ENCODE data around the gene ZNF507.

Gene ZNF507

DNA sequence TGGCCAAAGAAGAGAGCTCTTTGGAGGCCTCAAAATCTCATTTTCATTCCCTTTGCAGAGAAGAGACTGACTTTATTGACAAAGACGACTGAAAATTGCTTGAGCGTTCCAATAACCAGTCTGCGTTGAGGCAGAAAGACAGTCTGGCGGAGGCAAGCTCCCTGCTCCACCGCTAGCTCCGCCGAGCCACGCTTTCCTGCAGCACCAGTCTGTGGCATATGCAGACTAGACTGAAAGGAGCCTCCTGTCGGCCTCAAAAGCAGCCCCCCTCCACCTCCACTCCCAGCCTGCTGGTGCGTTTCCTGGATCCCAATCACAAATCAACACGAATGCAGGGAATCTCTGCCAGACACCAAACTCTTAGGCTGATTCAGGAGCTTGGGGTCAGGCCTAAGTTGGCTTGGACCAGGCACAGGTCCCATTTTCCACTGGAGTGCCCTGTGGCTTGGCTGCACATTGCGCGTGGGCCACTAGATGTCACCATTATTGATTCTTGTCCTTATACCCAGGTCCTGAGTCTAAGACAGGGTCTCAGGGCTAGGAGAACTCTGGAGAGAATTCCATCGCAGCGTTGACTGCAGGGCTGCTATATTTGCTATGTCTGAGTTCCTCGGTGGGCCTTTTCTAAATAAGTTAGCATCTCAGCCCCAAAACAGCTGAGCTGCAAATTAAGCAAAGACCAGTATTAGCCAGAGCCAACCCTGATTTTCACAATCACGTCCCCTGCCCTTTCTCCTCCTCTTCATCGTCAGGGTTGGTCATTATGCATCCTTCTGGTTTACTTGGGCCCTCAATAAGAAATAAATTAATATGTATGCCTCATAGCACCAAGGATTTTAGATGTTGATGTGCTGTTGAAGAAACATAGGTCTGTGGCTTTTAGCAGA, 5.2 kb upstream of the ZNF507 start:
- DNase-seq = peak; percentile 54

DNA sequence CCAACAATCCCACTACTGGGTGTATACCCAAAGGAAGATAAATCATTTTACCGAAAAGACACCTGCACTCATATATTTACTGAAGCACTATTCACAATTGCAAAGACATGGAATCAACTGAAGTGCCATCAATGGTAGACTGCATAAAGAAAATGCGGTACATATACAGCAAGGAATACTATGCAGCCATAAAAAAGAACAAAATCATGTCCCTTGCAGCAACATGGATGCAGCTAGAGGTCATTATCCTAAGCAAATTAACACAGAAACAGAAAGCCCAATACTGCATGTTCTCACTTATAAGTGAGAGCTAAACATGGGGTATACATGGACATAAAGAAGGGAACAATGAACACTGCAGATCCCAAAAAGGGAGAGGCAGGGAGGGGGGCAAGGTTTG, 2.7 kb upstream of the ZNF507 start:
- no peak for DNase-seq

DNA sequence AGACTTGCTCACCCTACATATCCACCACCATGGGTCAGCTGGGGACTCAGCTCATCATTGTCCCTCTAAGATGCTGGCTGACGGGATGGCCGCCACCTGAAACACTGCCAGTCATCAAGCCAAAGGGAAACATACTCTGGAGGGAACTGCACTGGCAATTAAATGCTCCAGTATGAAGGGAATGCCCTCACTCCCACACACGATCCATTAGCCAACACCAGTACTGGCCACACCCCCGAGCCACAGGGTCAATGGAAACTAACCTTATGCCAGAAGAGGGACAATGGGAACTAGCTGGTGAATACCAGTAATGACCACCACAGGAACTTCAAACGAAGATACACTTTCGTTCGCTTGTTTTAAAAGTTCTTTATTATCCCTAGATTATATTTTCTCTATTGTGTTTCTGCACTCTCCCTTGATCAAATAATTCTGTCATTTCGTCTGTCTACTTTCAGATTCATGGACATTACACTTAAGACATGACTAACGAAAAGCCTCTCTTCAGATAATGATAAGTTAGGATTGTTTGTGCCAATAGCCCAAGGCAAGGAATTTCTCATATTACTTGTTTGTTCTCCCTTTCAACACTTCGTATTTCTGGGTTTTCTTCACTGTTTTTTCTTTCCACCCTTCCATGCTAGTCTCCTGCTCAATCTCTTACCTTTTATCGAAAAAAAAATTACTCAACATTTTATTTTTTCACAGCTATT, 1.7 kb upstream of the ZNF507 start:
- peak; percentile 65 for DNase-seq

DNA sequence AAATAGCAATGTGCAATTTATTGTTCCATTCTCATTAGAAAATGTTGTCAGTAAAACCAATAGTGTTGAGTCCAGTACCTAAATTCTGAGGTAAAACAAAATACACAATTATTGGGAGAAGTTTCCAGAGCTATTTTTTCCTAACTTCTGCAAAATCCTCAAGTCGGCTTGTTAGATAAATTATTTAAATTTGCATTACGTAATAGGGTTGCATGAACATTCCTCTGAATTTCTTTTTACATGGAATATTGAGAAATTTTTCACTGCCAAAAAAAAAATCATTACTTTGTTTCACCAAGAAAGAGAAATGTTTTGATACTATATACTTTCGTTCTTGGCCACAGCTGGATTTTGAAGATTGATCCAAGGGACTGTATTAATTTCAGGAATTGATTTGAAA, 1.5 kb downstream of the ZNF507 start:
- no peak for DNase-seq

DNA sequence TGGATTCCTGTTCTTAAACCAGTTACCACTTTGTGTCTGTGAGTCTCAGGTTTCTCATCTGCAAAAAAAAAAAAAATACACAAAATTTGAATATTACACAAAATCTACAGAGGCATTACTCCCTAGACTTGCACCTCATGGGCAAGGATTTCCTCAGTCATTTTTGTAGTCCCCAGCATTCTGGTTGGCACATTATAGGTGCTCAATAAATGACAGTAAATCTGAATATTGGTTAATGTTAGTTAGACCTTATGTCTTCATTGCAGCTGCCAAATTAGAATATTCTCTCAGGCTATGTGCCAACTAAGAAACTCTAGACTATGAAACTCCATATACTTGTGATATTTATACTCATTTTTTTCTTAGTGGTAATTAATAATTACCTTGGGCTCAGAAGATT, 2.2 kb downstream of the ZNF507 start:
- DNase-seq = no peak

DNA sequence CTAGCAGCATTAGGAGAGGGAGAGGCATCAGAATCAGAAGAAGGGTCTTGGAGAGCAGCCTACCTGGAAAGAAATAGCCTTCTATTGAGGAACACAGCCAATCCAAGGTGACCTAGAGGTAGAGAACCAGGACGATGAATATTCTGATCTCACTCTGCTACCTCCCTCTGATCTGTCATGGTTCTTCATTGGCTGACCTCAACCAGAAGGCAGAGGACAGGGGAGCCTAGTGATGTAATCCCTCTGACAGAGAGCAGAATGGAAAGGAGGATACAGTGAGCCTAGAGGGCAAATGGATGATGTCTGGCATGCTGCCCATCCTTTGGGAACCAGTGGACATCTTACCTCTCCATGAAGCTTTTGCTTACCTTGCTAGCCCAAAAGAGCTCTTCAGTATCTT, 3.6 kb downstream of the ZNF507 start:
- DNase-seq = no peak

DNA sequence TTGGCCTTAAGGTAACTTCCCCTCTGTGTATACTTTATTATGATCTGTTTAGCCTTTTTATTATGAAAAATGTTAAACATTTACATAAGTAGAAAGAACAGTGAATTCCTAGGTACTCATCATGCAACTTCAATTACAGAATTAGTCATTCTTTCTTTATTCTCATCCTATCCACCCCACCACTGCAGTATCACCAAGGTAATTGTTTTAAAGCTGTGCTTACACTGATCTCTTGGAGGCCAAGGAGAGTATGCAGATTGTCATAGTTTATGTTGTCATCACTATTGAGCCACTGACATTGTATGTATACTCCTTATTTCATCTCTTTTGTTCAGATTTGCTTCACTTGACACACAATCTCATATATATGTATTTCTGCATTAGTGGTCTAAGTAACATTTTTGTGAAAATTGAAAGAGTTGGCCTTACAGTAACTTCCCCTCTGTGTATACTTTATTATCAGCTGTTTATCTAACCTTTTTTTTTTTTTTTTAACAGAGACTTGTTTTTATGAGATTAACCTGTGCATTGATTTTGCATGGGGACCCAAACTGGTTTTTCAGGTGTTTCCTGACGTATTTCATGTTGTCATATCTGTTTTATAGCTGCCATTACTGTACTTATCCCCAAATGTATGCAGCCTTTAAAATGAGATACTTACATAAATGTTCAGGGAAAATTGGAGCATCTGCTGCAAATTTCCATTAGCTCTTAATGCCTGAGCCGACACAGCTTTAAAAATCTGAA, 4.5 kb downstream of the ZNF507 start:
- no peak for DNase-seq

DNA sequence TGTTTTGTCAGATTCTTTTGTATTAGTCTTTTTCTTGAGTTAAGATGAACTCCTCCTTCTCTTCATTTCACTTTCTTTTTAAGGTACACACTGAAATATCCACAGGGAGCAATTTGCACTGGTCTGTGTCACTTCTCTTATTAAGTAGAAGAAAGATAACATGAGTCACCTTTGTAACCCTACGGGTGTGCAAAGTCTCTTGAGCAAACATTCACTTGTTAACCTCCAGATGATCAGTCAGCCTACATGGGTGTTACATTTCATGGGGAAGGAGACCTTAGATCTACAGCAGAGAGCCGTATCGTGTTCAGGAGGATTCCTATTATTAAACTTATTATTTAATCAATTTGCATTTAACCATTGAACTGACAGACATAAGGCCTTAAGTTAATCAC, 5.1 kb downstream of the ZNF507 start:
- DNase-seq = peak; percentile 24

DNA sequence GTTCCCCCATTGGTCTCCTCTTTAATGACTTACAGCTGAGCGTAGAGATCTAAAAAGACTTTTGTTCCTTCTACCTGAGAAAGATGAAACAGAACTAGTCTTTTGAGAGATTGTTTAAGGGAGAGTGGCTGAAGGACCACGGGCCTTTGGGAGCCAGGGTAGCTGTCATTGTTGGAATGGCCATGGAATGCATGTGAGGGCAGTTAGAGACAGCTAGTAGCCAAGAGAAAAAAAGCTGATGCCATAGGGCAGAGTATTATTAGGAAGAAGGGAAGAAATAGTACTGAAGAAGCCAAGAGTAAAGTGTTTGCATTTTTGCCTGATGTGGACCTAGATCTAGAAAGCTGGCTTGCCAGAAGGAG, 5.6 kb downstream of the ZNF507 start:
- DNase-seq = no peak

DNA sequence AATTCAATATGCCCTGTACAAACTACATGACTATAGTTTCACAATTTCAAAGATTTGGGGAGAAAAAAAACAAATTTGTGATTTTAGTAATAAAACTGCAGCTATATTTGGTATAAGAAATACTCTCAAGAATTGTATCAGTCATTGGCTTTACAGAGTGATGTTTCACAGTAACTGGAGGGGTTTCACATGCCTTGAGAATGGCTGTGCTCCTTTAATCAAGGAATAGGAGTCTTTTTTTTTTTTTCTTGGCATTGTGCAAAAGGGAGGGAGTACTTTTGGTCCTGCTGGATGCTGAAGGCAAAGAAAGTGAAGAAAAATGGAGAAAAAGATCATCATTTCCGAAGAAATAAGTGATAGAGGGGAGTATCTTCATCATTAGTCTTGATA, 6.8 kb downstream of the ZNF507 start:
- no peak for DNase-seq

DNA sequence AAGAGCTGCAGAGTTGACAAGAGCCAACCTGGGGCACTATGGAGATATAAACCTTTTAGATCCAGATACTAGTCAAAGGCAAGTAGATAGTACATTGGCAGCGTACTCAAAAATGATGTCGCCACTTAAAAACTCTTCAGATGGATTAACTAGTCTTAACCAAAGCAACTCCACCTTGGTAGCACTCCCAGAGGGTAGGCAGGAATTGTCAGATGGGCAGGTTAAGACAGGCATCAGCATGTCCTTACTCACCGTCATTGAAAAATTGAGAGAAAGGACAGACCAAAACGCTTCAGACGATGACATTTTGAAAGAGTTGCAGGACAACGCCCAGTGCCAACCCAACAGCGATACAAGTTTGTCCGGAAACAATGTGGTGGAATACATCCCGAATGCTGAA, 8.9 kb downstream of the ZNF507 start:
- DNase-seq = no peak

DNA sequence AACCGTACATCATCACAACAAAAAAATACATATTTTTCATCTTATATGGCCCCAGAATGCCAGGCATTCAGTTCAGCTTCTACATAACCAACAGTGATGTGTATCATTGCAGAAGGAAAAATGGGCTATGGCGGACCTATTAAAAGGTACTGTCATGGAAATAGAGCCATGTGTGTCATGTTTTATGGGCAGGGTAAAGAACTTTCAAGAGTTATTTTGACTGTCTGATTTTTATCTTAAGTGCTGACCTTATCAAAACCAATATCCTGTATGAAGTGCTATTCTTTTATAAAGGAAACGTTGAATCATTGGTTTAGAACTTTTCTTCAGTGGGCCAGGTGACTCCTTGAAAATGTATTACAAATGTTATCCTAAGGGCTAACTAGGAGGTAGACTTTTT, 9.9 kb downstream of the ZNF507 start:
- DNase-seq = no peak

DNA sequence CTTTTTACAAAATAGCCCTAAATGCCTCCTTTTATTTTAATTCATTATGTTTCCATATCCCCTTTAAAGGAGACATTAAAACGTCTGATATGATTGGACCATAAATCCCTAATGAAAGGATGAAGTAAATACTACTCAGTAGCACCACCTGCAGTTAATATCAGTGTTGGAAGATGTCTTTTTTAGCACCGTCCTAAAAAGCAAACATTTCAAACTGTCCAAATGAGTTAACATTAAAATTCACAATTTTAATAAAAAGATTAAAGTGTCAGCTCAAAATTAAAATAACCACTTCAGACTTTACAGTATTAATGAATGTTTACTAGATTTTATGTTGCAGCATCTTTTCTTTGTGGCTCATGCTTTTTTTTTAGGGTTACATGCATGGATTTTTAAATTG, 12.3 kb downstream of the ZNF507 start:
- DNase-seq = peak; percentile 18

DNA sequence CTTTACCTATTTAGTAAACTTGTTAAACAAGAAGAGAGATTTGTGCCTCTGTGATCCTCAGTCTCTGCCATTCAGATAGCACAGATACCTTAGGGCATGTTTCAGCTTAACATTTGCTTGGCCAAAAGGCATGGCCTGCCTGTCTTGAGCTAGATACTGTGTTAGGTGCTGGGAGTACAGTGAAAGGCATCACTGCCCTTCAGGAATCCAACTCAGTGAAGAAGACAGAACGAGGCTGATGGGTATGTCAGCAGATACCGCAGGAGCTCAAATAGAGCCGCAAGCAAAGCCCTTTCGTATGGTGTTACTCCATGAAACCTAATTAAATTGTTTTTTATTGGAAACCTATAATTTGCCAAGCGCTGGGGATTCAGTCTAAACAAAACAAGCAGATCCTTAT, 12.9 kb downstream of the ZNF507 start:
- DNase-seq = no peak

DNA sequence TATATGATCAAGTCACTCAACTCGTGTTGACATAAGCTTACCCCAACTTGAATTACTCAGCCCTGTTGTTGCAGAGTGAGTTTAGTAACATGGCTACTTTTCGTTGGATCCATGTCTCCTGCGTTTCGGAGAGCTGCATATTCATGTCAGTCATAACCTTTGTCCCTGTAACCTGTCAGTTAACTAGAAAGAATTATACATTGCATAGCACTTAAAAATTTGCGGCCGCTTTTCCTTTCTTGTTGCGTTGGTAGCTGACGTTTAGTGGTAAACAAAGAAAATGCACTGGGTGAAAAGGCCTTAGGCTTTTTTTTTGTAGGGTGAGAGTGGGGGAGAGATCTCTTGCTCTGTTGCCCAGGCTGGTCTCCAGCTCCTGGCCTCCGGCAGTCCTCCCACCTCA, 14.2 kb downstream of the ZNF507 start:
- no peak for DNase-seq

DNA sequence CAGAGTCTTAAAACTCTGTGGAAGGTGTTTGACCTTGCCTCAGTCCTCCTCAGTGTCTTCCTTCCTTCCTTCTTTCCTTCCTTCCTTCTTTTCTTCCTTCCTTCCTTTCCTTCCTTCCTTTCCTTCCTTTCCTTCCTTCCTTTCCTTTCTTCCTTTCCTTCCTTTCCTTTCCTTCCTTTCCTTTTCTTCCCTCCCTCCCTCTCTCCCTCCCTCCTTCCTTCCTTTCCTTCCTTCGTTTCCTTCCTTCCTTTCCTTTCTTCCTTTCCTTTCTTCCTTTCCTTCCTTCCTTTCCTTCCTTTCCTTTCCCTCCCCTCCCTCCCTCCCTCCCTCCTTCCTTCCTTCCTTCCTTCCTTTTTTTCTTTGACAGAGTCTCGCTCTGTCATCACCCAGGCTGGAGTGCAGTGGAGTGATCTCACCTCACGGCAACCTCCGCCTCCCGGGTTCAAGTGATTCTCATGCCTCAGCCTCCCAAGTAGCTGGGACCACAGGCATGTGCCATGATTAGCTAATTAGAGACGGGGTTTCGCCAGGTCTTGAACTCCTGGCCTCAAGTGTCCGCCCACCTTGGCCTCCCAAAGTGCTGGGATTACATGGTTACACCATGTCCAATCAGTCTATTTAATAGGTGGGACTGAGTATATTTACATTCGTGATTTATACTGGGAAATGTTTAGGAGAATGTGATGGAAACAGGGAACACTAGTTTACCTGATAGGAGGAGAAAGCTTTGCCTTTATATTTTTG, 16.3 kb downstream of the ZNF507 start:
- no peak for DNase-seq

DNA sequence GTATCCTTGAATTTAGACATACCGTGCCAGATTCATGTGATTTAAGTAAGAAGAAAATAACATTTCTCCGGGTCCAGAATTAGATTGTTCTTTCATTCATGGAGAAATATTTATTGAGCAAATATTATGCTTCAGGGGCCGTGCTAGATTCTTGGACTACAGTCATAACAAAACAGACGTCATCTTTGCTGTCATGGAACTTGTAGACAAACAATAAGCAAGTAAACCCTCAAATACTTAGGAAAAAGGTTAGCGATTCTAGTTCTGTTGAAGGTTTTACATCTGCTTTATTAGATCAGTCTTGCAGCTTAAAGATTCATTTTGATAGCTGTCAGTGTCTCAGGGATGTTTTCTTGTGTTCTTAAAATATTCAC, 16.9 kb downstream of the ZNF507 start:
- DNase-seq = no peak

DNA sequence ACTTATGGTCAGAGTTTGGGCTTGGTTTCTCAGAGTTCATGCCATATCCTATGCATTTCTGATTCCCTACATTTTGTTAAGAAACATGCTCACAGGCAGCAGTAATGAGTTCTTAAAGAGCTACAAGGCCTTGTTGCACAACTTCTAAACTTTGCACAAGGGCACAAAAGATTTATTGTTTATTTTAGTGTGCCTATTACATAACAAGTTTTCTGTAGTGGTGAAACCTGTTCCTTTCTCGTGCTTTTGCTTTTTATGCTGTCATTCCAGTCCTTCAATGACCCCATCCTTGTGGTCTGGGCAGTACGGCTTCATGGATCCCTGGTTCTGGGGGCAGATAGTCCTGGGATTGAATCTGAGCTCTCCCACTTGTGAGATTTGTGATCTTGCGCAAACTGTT, 17.8 kb downstream of the ZNF507 start:
- DNase-seq = peak; percentile 21

DNA sequence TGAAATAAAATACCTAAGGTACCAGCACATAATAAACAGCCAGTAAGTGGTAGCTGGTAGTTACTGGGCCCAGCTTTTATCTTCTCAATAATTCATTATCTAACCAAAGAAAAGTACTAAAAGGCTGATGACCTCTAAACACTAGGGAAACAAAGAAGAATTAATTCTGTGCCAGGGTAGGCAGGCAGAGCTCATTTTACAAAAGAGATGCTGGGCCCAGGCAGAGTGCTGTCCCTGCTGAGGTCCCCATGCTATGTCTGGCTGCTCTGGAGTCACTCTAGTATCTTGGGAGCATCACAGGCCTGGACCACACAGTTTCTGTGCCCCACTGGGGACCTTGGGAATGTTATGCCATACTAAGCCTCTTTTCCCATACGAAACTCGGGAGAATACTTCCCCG, 18.2 kb downstream of the ZNF507 start:
- DNase-seq = no peak

DNA sequence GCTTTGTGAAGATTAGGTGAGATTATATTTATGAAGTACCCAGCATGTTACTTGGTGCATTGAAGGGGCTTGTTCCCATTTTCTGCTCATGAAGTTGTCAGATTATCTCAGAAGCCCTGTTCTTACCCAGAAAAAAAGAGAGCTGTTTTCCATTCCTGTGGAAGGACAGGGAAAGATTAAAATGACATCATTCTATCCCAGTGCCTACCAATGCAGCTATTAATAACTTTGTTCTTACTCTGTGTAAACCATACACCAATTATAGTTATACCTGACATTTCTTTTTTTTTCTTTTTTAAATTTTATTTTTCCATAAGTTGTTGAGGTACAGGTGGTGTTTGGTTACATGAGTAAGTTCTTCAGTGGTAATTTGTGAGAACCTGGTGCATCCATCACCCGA, 18.6 kb downstream of the ZNF507 start:
- DNase-seq = no peak

DNA sequence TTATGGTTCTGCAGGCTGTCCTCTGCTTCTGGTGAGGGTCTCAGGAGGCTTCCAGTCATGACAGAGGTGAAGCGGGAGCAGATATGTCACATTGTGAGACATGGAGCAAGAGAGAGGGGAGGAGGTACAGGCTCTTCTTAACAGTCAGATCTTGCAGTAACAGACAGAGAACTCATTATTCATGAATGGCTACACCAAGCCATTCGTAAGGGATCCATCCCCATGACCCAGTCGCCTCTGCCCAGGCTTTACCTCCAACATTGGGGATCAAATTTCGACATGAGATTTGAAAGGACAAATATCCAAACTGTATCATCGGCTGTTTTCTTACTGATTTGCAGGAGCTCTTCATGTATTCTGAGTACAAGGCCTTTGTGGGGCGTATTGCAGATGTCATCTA, 21.7 kb downstream of the ZNF507 start:
- no peak for DNase-seq

DNA sequence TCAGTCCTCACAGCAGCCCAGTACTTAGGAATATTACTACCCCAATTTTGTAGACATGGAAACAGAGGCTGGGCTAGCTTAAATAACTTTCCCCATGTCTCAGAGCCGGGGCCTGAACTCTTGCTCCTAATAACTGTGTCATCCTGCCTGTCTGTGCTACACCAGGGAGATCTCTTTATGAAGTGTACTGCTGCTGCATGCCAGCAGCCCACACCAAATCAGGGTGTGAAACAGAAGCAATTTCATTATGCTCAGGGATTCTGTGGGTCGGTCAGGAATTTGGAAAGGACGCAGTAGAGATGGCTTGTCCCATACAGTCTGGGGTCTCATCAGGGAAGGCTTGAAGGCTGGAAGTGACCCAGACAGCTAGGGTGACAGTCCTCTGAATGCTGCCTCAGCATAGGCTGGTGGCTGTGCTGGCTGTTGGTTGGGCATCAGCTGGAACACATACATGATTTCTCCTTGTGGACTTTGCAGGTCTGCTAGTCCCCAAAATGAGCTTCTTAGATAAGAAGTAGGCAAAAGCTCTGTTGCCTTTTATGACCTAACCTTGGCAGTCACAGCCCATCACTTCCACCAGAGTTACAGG, 22.6 kb downstream of the ZNF507 start:
- no peak for DNase-seq

DNA sequence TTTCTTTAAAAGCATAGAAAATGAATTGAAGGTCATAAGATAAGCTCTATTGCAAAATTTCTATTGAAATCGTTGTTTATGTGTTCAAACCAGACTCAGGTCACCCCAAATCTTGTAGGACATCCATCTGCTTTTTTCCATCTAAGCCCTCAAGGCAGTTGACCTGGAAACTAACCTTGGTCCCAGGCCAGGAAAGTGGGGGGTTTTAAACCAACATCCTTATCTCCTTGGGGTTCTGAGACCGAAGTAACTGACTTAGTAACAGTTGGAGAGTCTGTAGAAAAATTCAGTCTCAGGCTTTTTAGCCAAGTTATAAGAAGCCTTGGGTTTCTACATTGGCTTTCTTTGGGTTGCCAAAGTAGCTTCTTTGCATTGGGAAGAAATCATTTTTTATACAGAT, 23.4 kb downstream of the ZNF507 start:
- no peak for DNase-seq
